ENCODE data around the gene NEDD4. TPM values are rescaled to one million over a fixed set of nuclear protein-coding genes. Genes with fewer than 3 reads are reported as not detected.

NEDD4 gene
- polyA plus RNA-seq, 1 donor (not counting 4 experiments of a cell fraction or from before 2014, with no cell fraction given) = 24.3 TPM

GRCh38 chr15:55782901-55783300, 210.5 kb downstream of the NEDD4 start:
- dilution Hi-C loops (cut with MboI; ENCODE audit: extremely low pct_ligation_motif_present, low sequenced_read_pairs) = no loop called here
- Histone ChIP-seq H3K4me1 (ENCODE audit: control insufficient read depth, extremely low read depth, insufficient read depth, low read length) (no peaks in the 10 kb centered on the region), H3K27ac (ENCODE audit: control insufficient read depth, insufficient read depth, low read length) (no peak overlapping the region), H3K27me3 (ENCODE audit: control insufficient read depth, extremely low read depth, insufficient read depth, low read length) (no peaks in the 10 kb centered on the region), H3K9me1 (ENCODE audit: control insufficient read depth, extremely low read depth, insufficient read depth, low read length) (no peaks in the 10 kb centered on the region), H3K36me3 (ENCODE audit: control insufficient read depth in 2 of 2, extremely low read depth in 1 of 2, insufficient read depth in 2 of 2, low read length in 2 of 2) (no peaks in the 10 kb centered on the region), H3K9me3 (ENCODE audit: control insufficient read depth, low read depth, low read length) (no peaks in the 10 kb centered on the region), H3K9ac (ENCODE audit: control insufficient read depth, extremely low read depth, insufficient read depth, low read length) (no peak overlapping the region), H3K4me2 (ENCODE audit: control insufficient read depth, extremely low read depth, insufficient read depth, low read depth, low read length) (no peak overlapping the region), H2AFZ (ENCODE audit: control insufficient read depth, low read length) (no peak overlapping the region), H3K4me3 (ENCODE audit: control insufficient read depth in 2 of 3, extremely low read depth in 1 of 3, insufficient read depth in 2 of 3, low read depth in 1 of 3, low read length in 3 of 3) (no peak overlapping the region), H3K79me2 (ENCODE audit: control insufficient read depth, insufficient read depth, low read length) (no peaks in the 10 kb centered on the region), H4K20me1 (ENCODE audit: control insufficient read depth, extremely low read depth, insufficient read depth, low read length) (no peaks in the 10 kb centered on the region)
- FAIRE-seq (no peak), DNase-seq (ENCODE audit: low read depth, low spot score) (no peak)
- TF ChIP-seq EZH2 (IDR thresholded peaks at IDR 0.05; ENCODE audit: low read length) = no peak

DNA sequence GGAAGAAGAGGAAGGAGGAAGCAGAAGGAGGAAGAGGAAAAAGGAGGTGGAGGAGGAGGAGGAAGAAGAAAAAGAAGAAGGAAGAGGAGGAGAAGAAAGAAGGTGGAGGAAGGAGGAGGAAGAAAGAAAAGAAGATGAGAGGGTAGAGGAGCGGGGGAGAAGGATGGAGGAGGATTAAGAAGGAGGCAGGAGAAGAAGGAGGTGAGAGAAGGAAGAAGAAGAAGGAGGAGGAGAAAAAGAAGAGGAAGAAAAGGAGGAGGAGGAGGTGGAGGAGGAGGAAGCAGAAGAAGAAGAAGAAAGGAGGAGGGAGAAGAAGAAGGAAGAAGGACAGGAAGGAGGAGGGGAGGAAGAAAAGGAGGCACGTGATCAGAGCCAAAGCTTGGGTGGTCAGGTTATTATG, 213.1 kb downstream of the NEDD4 start:
- no peak overlapping the region for H3K27ac ChIP-seq (ENCODE audit: control insufficient read depth, insufficient read depth, low read length)
- TF ChIP-seq CTCF (optimal IDR thresholded peaks at IDR 0.05 in 1 of 3, IDR thresholded peaks at IDR 0.05 in 1 of 3, conservative IDR thresholded peaks at IDR 0.05 in 1 of 3; ENCODE audit: extremely low read depth in 1 of 3, insufficient read depth in 2 of 3, low read length in 3 of 3) (no peak), EZH2 (IDR thresholded peaks at IDR 0.05; ENCODE audit: low read length) (no peak)
- no peaks in the 10 kb centered on the region for H3K4me1 ChIP-seq (ENCODE audit: control insufficient read depth, extremely low read depth, insufficient read depth, low read length)
- no peaks in the 10 kb centered on the region for H3K36me3 ChIP-seq (ENCODE audit: control insufficient read depth in 2 of 2, extremely low read depth in 1 of 2, insufficient read depth in 2 of 2, low read length in 2 of 2)
- no peak overlapping the region for H3K9ac ChIP-seq (ENCODE audit: control insufficient read depth, extremely low read depth, insufficient read depth, low read length)
- H3K27me3 ChIP-seq (ENCODE audit: control insufficient read depth, extremely low read depth, insufficient read depth, low read length) = no peaks in the 10 kb centered on the region
- no peak for FAIRE-seq
- dilution Hi-C loops (cut with MboI; ENCODE audit: extremely low pct_ligation_motif_present, low sequenced_read_pairs) = no loop called here
- no peaks in the 10 kb centered on the region for H4K20me1 ChIP-seq (ENCODE audit: control insufficient read depth, extremely low read depth, insufficient read depth, low read length)
- no peak overlapping the region for H2AFZ ChIP-seq (ENCODE audit: control insufficient read depth, low read length)
- H3K9me3 ChIP-seq (ENCODE audit: control insufficient read depth, low read depth, low read length) = no peaks in the 10 kb centered on the region
- no peak for DNase-seq (ENCODE audit: low read depth, low spot score)
- H3K79me2 ChIP-seq (ENCODE audit: control insufficient read depth, insufficient read depth, low read length) = no peaks in the 10 kb centered on the region
- H3K4me2 ChIP-seq (ENCODE audit: control insufficient read depth, extremely low read depth, insufficient read depth, low read depth, low read length) = no peak overlapping the region
- no peak overlapping the region for H3K4me3 ChIP-seq (ENCODE audit: control insufficient read depth in 2 of 3, extremely low read depth in 1 of 3, insufficient read depth in 2 of 3, low read depth in 1 of 3, low read length in 3 of 3)
- no peaks in the 10 kb centered on the region for H3K9me1 ChIP-seq (ENCODE audit: control insufficient read depth, extremely low read depth, insufficient read depth, low read length)

DNA sequence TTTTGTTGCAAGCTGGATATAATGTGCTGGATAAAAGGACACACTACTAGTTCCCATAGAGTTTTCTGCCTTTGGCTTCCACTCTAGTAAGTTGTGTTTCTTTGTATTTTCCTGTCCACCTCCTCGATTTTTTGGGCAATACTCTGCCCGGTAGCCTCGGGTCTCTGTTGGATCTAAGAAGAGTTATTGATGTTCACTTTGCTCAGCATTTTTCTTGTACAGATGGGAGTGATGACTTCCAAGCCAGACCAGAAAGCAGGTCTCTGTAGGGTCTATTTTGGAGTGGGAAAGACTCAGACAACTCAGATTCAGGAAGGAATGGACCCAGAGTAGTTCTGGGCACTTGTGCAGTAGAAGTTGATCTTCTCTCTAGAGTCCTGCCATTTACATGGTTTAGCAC, 214.5 kb downstream of the NEDD4 start:
- FAIRE-seq = no peak
- TF ChIP-seq CTCF (optimal IDR thresholded peaks at IDR 0.05 in 1 of 3, IDR thresholded peaks at IDR 0.05 in 1 of 3, conservative IDR thresholded peaks at IDR 0.05 in 1 of 3; ENCODE audit: extremely low read depth in 1 of 3, insufficient read depth in 2 of 3, low read length in 3 of 3) (no peak), EZH2 (IDR thresholded peaks at IDR 0.05; ENCODE audit: low read length) (no peak)
- dilution Hi-C loops (cut with MboI; ENCODE audit: extremely low pct_ligation_motif_present, low sequenced_read_pairs) = no loop called here

More for the DNA sequence above, 214.5 kb downstream of the NEDD4 start:
- Histone ChIP-seq H3K9me3 (ENCODE audit: control insufficient read depth, low read depth, low read length) (no peaks in the 10 kb centered on the region), H3K27ac (ENCODE audit: control insufficient read depth, insufficient read depth, low read length) (no peak overlapping the region), H3K9me1 (ENCODE audit: control insufficient read depth, extremely low read depth, insufficient read depth, low read length) (no peaks in the 10 kb centered on the region), H4K20me1 (ENCODE audit: control insufficient read depth, extremely low read depth, insufficient read depth, low read length) (no peaks in the 10 kb centered on the region), H3K79me2 (ENCODE audit: control insufficient read depth, insufficient read depth, low read length) (no peaks in the 10 kb centered on the region), H3K36me3 (ENCODE audit: control insufficient read depth in 2 of 2, extremely low read depth in 1 of 2, insufficient read depth in 2 of 2, low read length in 2 of 2) (no peaks in the 10 kb centered on the region), H3K4me3 (ENCODE audit: control insufficient read depth in 2 of 3, extremely low read depth in 1 of 3, insufficient read depth in 2 of 3, low read depth in 1 of 3, low read length in 3 of 3) (no peak overlapping the region), H2AFZ (ENCODE audit: control insufficient read depth, low read length) (no peak overlapping the region), H3K4me1 (ENCODE audit: control insufficient read depth, extremely low read depth, insufficient read depth, low read length) (no peaks in the 10 kb centered on the region), H3K4me2 (ENCODE audit: control insufficient read depth, extremely low read depth, insufficient read depth, low read depth, low read length) (no peak overlapping the region), H3K27me3 (ENCODE audit: control insufficient read depth, extremely low read depth, insufficient read depth, low read length) (no peaks in the 10 kb centered on the region), H3K9ac (ENCODE audit: control insufficient read depth, extremely low read depth, insufficient read depth, low read length) (no peak overlapping the region)
- DNase-seq (ENCODE audit: low read depth, low spot score) = no peak

Data from keratinocyte (primary cell).